ENCODE data around the gene CENPX. TPM values are rescaled to one million over a fixed set of nuclear protein-coding genes. Genes with fewer than 3 reads are reported as not detected.

Gene CENPX
- total RNA-seq, 1 donor from 2014 or later: 41.3 TPM

- Histone ChIP-seq H3K4me3 (peak overlapping the region; percentile 72 to 75), H3K27me3 (no peaks in the 10 kb centered on the region)
Observed at GRCh38 chr17:82037889-82038195, 15.2 kb upstream of the CENPX start.

GRCh38 chr17:82037092-82037888 lies 14.6 kb upstream of the CENPX start, which contains the start of gene DCXR:
DCXR (minus strand) TSS chr17:82037697; CDS start chr17:82037682, 15 bp downstream.
- intact Hi-C loops (cut with DNase I): loop anchor here (1.0 kb wide), 2 partner anchors 14 to 61 kb away; partner anchors contain the start of genes FASN and LRRC45
- TF ChIP-seq CTCF (IDR thresholded peaks at IDR 0.05): peak; percentile 71 to 83 (median 73)
- Histone ChIP-seq H3K27ac (peak within 1 kb of the TSS; percentile 83 to 93), H3K27me3 (peaks cover 3% of the 10 kb centered on the region), H3K4me1 (peaks cover 12 to 16% of the 10 kb centered on the region in 2 donors), H3K9me3 (no peaks in the 10 kb centered on the region), H3K36me3 (no peaks in the 10 kb centered on the region), H3K4me3 (peak within 1 kb of the TSS; percentile 72 to 75)
- peak; percentile 93 to 99 for DNase-seq (ENCODE audit: low spot score in 2 of 2)

More at GRCh38 chr17:82037889-82038195, 15.2 kb upstream of the CENPX start:
- intact Hi-C loops (cut with DNase I): loop anchor here (1.0 kb wide), 2 partner anchors 15 to 60 kb away; partner anchors contain the start of genes FASN and LRRC45
- Histone ChIP-seq H3K27ac (peak overlapping the region; percentile 83 to 93), H3K4me1 (peaks cover 12 to 16% of the 10 kb centered on the region in 2 donors), H3K36me3 (no peaks in the 10 kb centered on the region), H3K9me3 (no peaks in the 10 kb centered on the region)
- DNase-seq (ENCODE audit: low spot score in 2 of 2): no peak
- TF ChIP-seq CTCF (IDR thresholded peaks at IDR 0.05): no peak

DNA sequence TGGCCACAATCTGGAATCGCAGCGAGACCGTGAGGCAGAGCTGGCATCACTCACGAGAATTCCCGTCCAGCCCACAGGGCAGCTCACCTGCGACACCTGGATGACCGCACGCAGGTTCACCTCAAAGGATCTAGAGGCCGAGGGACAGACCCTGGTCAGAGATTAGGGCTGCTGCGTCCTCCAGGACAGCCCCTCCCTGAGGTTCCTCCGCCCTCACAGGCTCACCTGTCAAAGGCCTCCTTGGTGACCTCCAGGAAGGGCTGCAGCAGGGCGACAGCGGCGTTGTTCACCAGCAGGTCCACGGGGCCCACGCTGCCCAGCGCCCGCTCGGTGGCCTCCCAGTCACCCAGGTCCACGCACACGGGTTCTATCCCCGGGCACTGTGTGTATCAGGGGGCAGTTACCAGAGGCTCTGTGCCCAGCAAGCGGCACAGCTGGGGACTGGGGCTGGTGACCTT lies 14.0 kb upstream of the CENPX start:
- intact Hi-C loops (cut with DNase I): loop anchor here (1.0 kb wide), 2 partner anchors 13 to 62 kb away; partner anchors contain the start of genes FASN and LRRC45
- no peaks in the 10 kb centered on the region for H3K36me3 ChIP-seq
- no peak for DNase-seq (ENCODE audit: low spot score in 2 of 2)
- H3K27me3 ChIP-seq: peaks cover 8% of the 10 kb centered on the region
- peaks cover 15 to 20% of the 10 kb centered on the region in 2 donors for H3K4me1 ChIP-seq
- peak overlapping the region; percentile 83 to 93 for H3K27ac ChIP-seq
- H3K9me3 ChIP-seq: no peaks in the 10 kb centered on the region
- no peak for TF ChIP-seq CTCF (IDR thresholded peaks at IDR 0.05)
- H3K4me3 ChIP-seq: peak overlapping the region; percentile 72 to 75

GRCh38 chr17:82035956-82036633 lies 13.4 kb upstream of the CENPX start:
- intact Hi-C loops (cut with DNase I): no loop called here
- TF ChIP-seq CTCF (IDR thresholded peaks at IDR 0.05): no peak
- H3K27ac ChIP-seq: peak overlapping the region; percentile 83 to 93
- H3K36me3 ChIP-seq: no peaks in the 10 kb centered on the region
- H3K9me3 ChIP-seq: no peaks in the 10 kb centered on the region
- H3K27me3 ChIP-seq: peaks cover 8% of the 10 kb centered on the region
- H3K4me3 ChIP-seq: peak overlapping the region; percentile 72 to 75
- DNase-seq (ENCODE audit: low spot score in 2 of 2): no peak
- H3K4me1 ChIP-seq: peaks cover 15 to 22% of the 10 kb centered on the region in 2 donors

DNA sequence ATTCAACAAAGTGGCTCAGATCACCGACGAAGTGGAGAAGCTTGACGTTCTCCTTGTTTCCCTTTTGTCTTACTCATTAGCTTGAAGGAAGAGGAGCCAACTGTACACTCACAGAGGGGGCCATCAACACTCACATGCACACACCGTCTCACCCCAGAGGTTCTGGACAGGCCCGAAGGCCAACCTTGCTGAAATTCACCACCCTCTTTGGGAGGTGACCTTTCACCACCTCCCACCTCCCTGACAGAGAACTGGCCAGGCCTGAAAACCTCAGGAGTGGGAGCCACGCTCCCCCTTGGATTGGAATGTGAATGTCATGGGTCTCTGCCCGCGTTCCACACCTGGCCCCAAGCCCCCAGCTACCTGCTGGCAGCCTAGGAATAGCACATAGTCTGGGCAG lies 12.8 kb upstream of the CENPX start:
- Histone ChIP-seq H3K36me3 (no peaks in the 10 kb centered on the region), H3K27ac (no peak overlapping the region), H3K9me3 (no peaks in the 10 kb centered on the region), H3K4me3 (no peak overlapping the region), H3K27me3 (peaks cover 8% of the 10 kb centered on the region), H3K4me1 (peaks cover 17 to 28% of the 10 kb centered on the region in 2 donors)
- intact Hi-C loops (cut with DNase I): no loop called here
- no peak for DNase-seq (ENCODE audit: low spot score in 2 of 2)
- TF ChIP-seq CTCF (IDR thresholded peaks at IDR 0.05): no peak
